Caco-2 (cell line): ENCODE measurements around the gene C6orf89. TPM values are rescaled to one million over a fixed set of nuclear protein-coding genes. Genes with fewer than 3 reads are reported as not detected.

Source experiments
- BruUV-seq: library from RNA; stranded (reverse); fragments of 400-500 nt; replicated peaks from 2 replicates; lab custom pipeline; 2021; lab: Mats Ljungman, UMichigan
- CTCF ChIA-PET: fragments of 300-600 bp; sonication (Branson Sonifier 250); formaldehyde crosslinking; loops from one replicate; lab custom pipeline; 2022; ENCODE audit warnings: antibody characterized with exemption; lab: Charles Lee
- POLR2A ChIA-PET: fragments of 300-600 bp; sonication (Branson Sonifier 250); formaldehyde crosslinking; loops from one replicate; lab custom pipeline; 2022; ENCODE audit warnings: antibody characterized with exemption; lab: Charles Lee
- DNase-seq, 2 experiments: peaks; one replicate each; pipeline versions ENCODE4 v3.0.0 to v3.0.0-alpha.2; 2020 to 2022
- H3K27me3 ChIP-seq: replicated peaks from 2 replicates; pipeline ENCODE4 v1.6.0; 2011; ENCODE audit warnings: low read length; ENCODE audit not compliant: control insufficient read depth, insufficient read depth
- H3K36me3 ChIP-seq: 2 replicates; pipeline ENCODE4 v1.5.1; 2011; ENCODE audit warnings: low read length; ENCODE audit not compliant: control insufficient read depth, insufficient read depth
- H3K4me1 ChIP-seq: fragments of 250-450 bp; sonication (Bioruptor Pico); 2 replicates; pipeline ENCODE4 v1.5.1; 2020; ENCODE audit warnings: mild to moderate bottlenecking
- H3K4me3 ChIP-seq: 2 replicates; pipeline ENCODE4 v1.5.1; 2011; ENCODE audit warnings: low read depth, mild to moderate bottlenecking, control low read depth, low read length
- H3K9me3 ChIP-seq: fragments of 250-450 bp; sonication (Bioruptor Pico); 2 replicates; pipeline ENCODE4 v1.5.1; 2020; ENCODE audit warnings: mild to moderate bottlenecking, moderate library complexity
- H3K27ac Mint-ChIP-seq: one replicate; pipeline ENCODE4 v1.8.0; 2022; ENCODE audit warnings: mixed read lengths; ENCODE audit not compliant: unreplicated experiment
- H3K27me3 Mint-ChIP-seq: one replicate; pipeline ENCODE4 v1.8.0; 2022; ENCODE audit warnings: mixed read lengths; ENCODE audit not compliant: insufficient read depth, unreplicated experiment
- H3K36me3 Mint-ChIP-seq: one replicate; pipeline ENCODE4 v1.8.0; 2022; ENCODE audit warnings: mild to moderate bottlenecking, mixed read lengths; ENCODE audit not compliant: insufficient read depth, unreplicated experiment
- H3K4me1 Mint-ChIP-seq: one replicate; pipeline ENCODE4 v1.8.0; 2022; ENCODE audit warnings: low read depth, mixed read lengths; ENCODE audit not compliant: unreplicated experiment
- H3K4me3 Mint-ChIP-seq: one replicate; pipeline ENCODE4 v1.8.0; 2022; ENCODE audit warnings: mild to moderate bottlenecking, moderate library complexity, mixed read lengths; ENCODE audit not compliant: unreplicated experiment
- H3K9me3 Mint-ChIP-seq: one replicate; pipeline ENCODE4 v1.8.0; 2022; ENCODE audit warnings: mixed read lengths; ENCODE audit not compliant: unreplicated experiment
- intact Hi-C: fragments of 100-400 bp; cut with micrococcal nuclease; formaldehyde crosslinking; loops from one replicate; pipeline ENCODE4 v1.10.0; 2022; ENCODE audit not compliant: unreplicated experiment
- total RNA-seq: library from RNA; stranded (reverse); gene quantifications from 2 replicates; pipeline ENCODE4 v1.2.3, GENCODE V29; 2022
- TF ChIP-seq, protein P1 (sequence below), 2 experiments: fragments of 200-600 bp in 1 of 2; IDR thresholded peaks; 1 replicate in 1 of 2; 2 replicates in 1 of 2; pipeline versions ENCODE4 v1.5.1 to v1.8.0; 2011 to 2022; ENCODE audit warnings: antibody characterized with exemption in 1 of 2, control low read depth in 1 of 2, inconsistent platforms in 1 of 2, low read depth in 1 of 2, low read length in 1 of 2, mild to moderate bottlenecking in 1 of 2, moderate library complexity in 1 of 2; ENCODE audit not compliant: insufficient read depth in 1 of 2, severe bottlenecking in 1 of 2, unreplicated experiment in 1 of 2

The C6orf89 gene
- total RNA-seq, 1 experiment from 2014 or later = 24.4 TPM

GRCh38 chr6:36837022-36837339, 48.8 kb upstream of the C6orf89 start:
- no peaks in the 10 kb centered on the region for H3K4me1 Mint-ChIP-seq
- Histone ChIP-seq H3K36me3 (no peaks in the 10 kb centered on the region), H3K9me3 (no peaks in the 10 kb centered on the region), H3K4me1 (peaks cover 6% of the 10 kb centered on the region; the same call in 1 of the 2 replicates), H3K27me3 (peaks cover 1% of the 10 kb centered on the region; the same call in 1 of the 2 replicates), H3K4me3 (no peak overlapping the region)
- POLR2A ChIA-PET = no interaction called here
- TF ChIP-seq, protein P1, sequence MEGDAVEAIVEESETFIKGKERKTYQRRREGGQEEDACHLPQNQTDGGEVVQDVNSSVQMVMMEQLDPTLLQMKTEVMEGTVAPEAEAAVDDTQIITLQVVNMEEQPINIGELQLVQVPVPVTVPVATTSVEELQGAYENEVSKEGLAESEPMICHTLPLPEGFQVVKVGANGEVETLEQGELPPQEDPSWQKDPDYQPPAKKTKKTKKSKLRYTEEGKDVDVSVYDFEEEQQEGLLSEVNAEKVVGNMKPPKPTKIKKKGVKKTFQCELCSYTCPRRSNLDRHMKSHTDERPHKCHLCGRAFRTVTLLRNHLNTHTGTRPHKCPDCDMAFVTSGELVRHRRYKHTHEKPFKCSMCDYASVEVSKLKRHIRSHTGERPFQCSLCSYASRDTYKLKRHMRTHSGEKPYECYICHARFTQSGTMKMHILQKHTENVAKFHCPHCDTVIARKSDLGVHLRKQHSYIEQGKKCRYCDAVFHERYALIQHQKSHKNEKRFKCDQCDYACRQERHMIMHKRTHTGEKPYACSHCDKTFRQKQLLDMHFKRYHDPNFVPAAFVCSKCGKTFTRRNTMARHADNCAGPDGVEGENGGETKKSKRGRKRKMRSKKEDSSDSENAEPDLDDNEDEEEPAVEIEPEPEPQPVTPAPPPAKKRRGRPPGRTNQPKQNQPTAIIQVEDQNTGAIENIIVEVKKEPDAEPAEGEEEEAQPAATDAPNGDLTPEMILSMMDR (IDR thresholded peaks at IDR 0.05; ENCODE audit: insufficient read depth in 1 of 2, low read depth in 1 of 2, low read length in 1 of 2, severe bottlenecking in 1 of 2, unreplicated experiment in 1 of 2) = no peak
- peaks cover 3% of the 10 kb centered on the region for H3K27me3 Mint-ChIP-seq
- no peaks in the 10 kb centered on the region for H3K9me3 Mint-ChIP-seq
- H3K27ac Mint-ChIP-seq = no peak overlapping the region
- H3K4me3 Mint-ChIP-seq = no peak overlapping the region
- intact Hi-C loops = no loop called here
- DNase-seq = no peak
- H3K36me3 Mint-ChIP-seq = no peaks in the 10 kb centered on the region
- CTCF ChIA-PET = no interaction called here
- BruUV-seq = no TSS peak

DNA sequence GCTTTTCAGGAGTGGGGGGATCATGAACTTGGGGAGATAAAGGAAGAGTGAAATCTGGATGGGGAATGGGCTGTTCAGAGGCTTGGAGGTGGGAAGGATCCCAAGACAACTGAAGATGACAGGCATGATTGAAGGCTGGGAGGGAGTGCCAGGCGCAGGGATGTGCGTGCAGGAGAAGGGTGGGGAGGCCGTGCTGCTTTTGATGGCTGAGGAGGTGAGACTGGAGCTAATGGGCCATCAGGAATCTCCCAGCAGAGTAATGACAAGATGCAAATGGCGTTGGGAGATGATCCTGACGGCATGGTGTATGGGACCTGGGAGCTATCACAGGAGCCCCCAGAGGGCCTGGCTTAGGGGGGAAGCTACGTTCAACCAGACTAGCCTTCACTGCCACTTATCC, 48.1 kb upstream of the C6orf89 start:
- H3K4me1 Mint-ChIP-seq = no peaks in the 10 kb centered on the region
- intact Hi-C loops = no loop called here
- Histone ChIP-seq H3K4me3 (no peak overlapping the region), H3K9me3 (no peaks in the 10 kb centered on the region), H3K4me1 (peaks cover 6% of the 10 kb centered on the region; the same call in 1 of the 2 replicates), H3K36me3 (no peaks in the 10 kb centered on the region), H3K27me3 (peaks cover 1% of the 10 kb centered on the region; the same call in 1 of the 2 replicates)
- peaks cover 3% of the 10 kb centered on the region for H3K27me3 Mint-ChIP-seq
- no peaks in the 10 kb centered on the region for H3K9me3 Mint-ChIP-seq
- TF ChIP-seq, protein P1 (IDR thresholded peaks at IDR 0.05; ENCODE audit: insufficient read depth in 1 of 2, low read depth in 1 of 2, low read length in 1 of 2, severe bottlenecking in 1 of 2, unreplicated experiment in 1 of 2) = no peak
- ChIA-PET CTCF (interaction anchor here (0.8 kb wide), 1 partner anchor 15 kb away, joined by 4 read pairs; no protein-coding TSS in a partner anchor), POLR2A (no interaction called here)
- H3K36me3 Mint-ChIP-seq = no peaks in the 10 kb centered on the region
- H3K27ac Mint-ChIP-seq = no peak overlapping the region
- DNase-seq = no peak
- BruUV-seq = no TSS peak
- H3K4me3 Mint-ChIP-seq = no peak overlapping the region

DNA sequence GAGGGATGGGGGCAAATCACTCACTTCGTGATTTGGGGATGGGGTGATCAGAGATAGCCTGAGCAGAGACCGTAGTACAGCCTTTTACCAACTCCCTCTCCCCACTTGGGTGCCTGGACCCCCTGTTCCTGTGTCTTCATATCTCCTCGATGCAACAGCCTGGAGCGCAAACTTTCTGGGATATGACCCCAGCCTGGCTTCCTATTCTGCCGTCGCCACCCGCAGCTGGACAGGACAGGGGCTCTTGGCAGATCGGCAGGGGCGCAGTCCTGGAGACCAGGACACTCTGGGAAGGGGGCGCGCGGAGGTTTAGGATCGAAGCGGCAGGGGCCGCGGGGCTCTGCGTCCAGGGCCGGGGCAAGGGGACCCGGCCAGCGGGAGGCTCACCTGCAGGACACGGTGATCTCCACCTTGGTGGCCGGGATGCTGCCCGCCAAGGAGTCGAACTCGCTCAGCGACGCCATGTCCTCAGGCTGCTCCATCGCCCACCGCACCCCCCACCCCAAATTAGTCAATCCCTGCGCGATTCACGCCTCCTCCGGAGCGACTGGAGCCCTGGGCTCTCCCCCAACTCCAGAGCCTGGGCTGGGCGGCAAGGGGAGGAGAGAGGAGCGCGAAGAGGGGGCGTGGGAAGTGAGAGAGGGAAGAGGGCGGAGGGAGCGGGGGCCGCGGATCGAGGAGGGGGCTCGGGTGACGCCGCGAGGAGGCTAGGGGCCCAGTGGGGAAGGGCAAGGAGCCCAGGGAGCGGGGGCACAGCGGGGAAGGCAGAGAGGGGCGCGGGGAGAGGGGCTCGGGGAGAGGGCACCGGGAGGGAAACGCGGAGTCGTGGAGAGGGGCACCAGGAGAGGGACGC, 46.6 kb upstream of the C6orf89 start, which contains the start of gene CPNE5:
CPNE5 (minus strand) TSS at position 549 of the 853 bp plus-strand sequence; CDS start at position 482, 67 bp downstream.
- TF ChIP-seq, protein P1 (IDR thresholded peaks at IDR 0.05; ENCODE audit: insufficient read depth in 1 of 2, low read depth in 1 of 2, low read length in 1 of 2, severe bottlenecking in 1 of 2, unreplicated experiment in 1 of 2) = no peak
- H3K27me3 ChIP-seq = peaks cover 1% of the 10 kb centered on the region; the same call in 1 of the 2 replicates
- intact Hi-C loops = no loop called here
- DNase-seq = no peak
- Mint-ChIP-seq H3K4me1 (no peaks in the 10 kb centered on the region), H3K27ac (no peak within 1 kb of the TSS), H3K9me3 (no peaks in the 10 kb centered on the region), H3K27me3 (peaks cover 3% of the 10 kb centered on the region), H3K4me3 (peak within 1 kb of the TSS; percentile 68), H3K36me3 (no peaks in the 10 kb centered on the region)
- BruUV-seq = no TSS peak
- peak within 1 kb of the TSS; percentile 54 for H3K4me3 ChIP-seq
- H3K4me1 ChIP-seq = peaks cover 6% of the 10 kb centered on the region; the same call in 1 of the 2 replicates
- no peaks in the 10 kb centered on the region for H3K36me3 ChIP-seq
- ChIA-PET POLR2A (no interaction called here), CTCF (no interaction called here)
- no peaks in the 10 kb centered on the region for H3K9me3 ChIP-seq
